Karpas-422 (cell line): ENCODE data around the gene C11orf54. TPM values are rescaled to one million over a fixed set of nuclear protein-coding genes. Genes with fewer than 3 reads are reported as not detected.

Source experiments
- DNase-seq: peaks from one replicate; pipeline ENCODE4 v3.0.0-alpha.2; 2015
- H2AFZ ChIP-seq: fragments of 200-600 bp; sonication (generic); 2 replicates; pipeline ENCODE4 v1.6.1; 2014; ENCODE audit warnings: antibody characterized with exemption, low read length, mixed read lengths
- H3K27ac ChIP-seq: fragments of 200-600 bp; sonication (generic); 2 replicates; pipeline ENCODE4 v1.5.1; 2014; ENCODE audit warnings: mild to moderate bottlenecking, low read length, moderate library complexity
- H3K27me3 ChIP-seq: fragments of 200-600 bp; sonication (generic); 2 replicates; pipeline ENCODE4 v1.6.1; 2014; ENCODE audit warnings: low read length, mixed read lengths
- H3K36me3 ChIP-seq: fragments of 200-600 bp; sonication (generic); 2 replicates; pipeline ENCODE4 v1.6.1; 2014; ENCODE audit warnings: low read length, mixed read lengths; ENCODE audit not compliant: insufficient read depth
- H3K4me1 ChIP-seq: fragments of 200-600 bp; sonication (generic); 2 replicates; pipeline ENCODE4 v1.6.1; 2014; ENCODE audit warnings: mild to moderate bottlenecking, low read length, mixed read lengths
- H3K4me2 ChIP-seq: fragments of 200-600 bp; sonication (generic); 2 replicates; pipeline ENCODE4 v1.6.1; 2014; ENCODE audit warnings: low read length, low read depth, mild to moderate bottlenecking; ENCODE audit not compliant: poor library complexity, severe bottlenecking
- H3K4me3 ChIP-seq: fragments of 200-600 bp; sonication (generic); 2 replicates; pipeline ENCODE4 v1.5.1; 2014; ENCODE audit warnings: mild to moderate bottlenecking, antibody characterized with exemption, low read length, mixed read lengths
- H3K79me2 ChIP-seq: fragments of 200-600 bp; sonication (generic); 2 replicates; pipeline ENCODE4 v1.6.1; 2014; ENCODE audit warnings: mild to moderate bottlenecking, low read length, mixed read lengths
- H3K9ac ChIP-seq: fragments of 200-600 bp; sonication (generic); 2 replicates; pipeline ENCODE4 v1.6.0; 2014; ENCODE audit warnings: low read length
- H3K9me2 ChIP-seq: fragments of 200-600 bp; sonication (generic), shearing (Covaris generic); replicated peaks from 2 replicates; pipeline ENCODE4 v1.6.0; 2014; ENCODE audit warnings: mild to moderate bottlenecking, low read length, moderate library complexity; ENCODE audit not compliant: insufficient read depth
- H3K9me3 ChIP-seq: fragments of 300-700, 200-600 bp; sonication (generic); 2 replicates; pipeline ENCODE4 v1.6.1; 2014; ENCODE audit warnings: low read length, mixed read lengths
- H4K20me1 ChIP-seq: fragments of 200-600 bp; sonication (generic); 2 replicates; pipeline ENCODE4 v1.6.1; 2014; ENCODE audit warnings: mild to moderate bottlenecking, antibody characterized with exemption, low read length, low read depth; ENCODE audit not compliant: insufficient read depth
- small RNA-seq: library from RNA; depleted of rRNA; stranded (forward); fragments of <200 nt; gene quantifications from one replicate; pipeline ENCODE3, GENCODE V24; 2014
- total RNA-seq: library from RNA; depleted of rRNA; stranded (reverse); fragments of >200 nt; shearing (Covaris generic); gene quantifications from 2 replicates; pipeline ENCODE4 v1.2.3, GENCODE V29; 2014; ENCODE audit warnings: low replicate concordance; rRNA removed

The C11orf54 gene
- total RNA-seq, 1 experiment from 2014 or later = 81.4 TPM

DNA sequence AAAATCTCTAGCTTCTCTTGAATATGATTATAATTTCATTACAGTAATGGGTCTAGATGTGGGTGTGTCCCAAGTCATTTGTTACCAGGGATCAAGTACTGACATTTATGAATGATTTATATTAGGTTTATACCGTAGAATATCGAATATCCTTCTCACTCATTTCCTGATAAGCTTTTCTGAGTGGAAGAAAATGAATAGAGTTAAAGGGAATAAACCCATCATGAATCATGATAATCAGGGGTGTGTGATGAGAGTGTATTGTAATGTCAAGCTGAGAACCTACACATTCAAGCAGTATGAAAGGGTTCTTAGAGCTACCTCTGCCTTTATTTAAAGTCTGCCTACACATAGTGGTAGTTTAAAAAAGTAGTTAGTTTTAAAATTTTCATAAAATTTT lies 59.9 kb downstream of the C11orf54 start:
- Histone ChIP-seq H3K4me2 (no peak overlapping the region), H3K4me1 (no peaks in the 10 kb centered on the region), H4K20me1 (peaks cover 23% of the 10 kb centered on the region), H3K9me2 (no peaks in the 10 kb centered on the region), H3K79me2 (peaks cover 90% of the 10 kb centered on the region), H3K27me3 (no peaks in the 10 kb centered on the region), H3K36me3 (peaks cover 84% of the 10 kb centered on the region), H2AFZ (no peak overlapping the region), H3K27ac (no peak overlapping the region), H3K4me3 (no peak overlapping the region), H3K9ac (no peak overlapping the region), H3K9me3 (no peaks in the 10 kb centered on the region)
- DNase-seq = no peak

DNA sequence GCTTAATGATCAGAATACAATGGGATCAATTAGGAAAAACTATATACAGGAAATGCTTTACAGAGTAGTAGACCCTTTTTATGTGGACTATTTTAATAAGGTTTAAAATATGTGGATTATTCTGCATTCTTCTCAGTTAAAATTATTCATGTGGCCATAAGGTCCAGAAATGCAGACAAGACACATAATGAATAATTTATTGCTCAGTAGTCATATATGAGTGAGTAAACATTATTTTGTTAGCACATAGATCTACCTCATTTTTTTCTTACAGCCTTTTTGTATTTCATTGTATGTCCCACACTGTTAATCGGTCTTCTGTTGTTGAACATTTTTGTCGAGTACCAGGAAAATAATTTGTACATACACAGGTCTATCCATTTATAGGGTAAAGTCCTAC lies 63.4 kb downstream of the C11orf54 start:
- H3K36me3 ChIP-seq = peaks cover 80% of the 10 kb centered on the region
- H3K9ac ChIP-seq = no peak overlapping the region
- H3K9me3 ChIP-seq = no peaks in the 10 kb centered on the region
- H3K4me3 ChIP-seq = no peak overlapping the region
- peaks cover 39% of the 10 kb centered on the region for H4K20me1 ChIP-seq
- no peaks in the 10 kb centered on the region for H3K9me2 ChIP-seq
- H3K79me2 ChIP-seq = peaks cover 60% of the 10 kb centered on the region
- H3K27ac ChIP-seq = no peak overlapping the region
- no peak overlapping the region for H3K4me2 ChIP-seq
- H3K27me3 ChIP-seq = no peaks in the 10 kb centered on the region
- H3K4me1 ChIP-seq = no peaks in the 10 kb centered on the region
- no peak overlapping the region for H2AFZ ChIP-seq
- no peak for DNase-seq

DNA sequence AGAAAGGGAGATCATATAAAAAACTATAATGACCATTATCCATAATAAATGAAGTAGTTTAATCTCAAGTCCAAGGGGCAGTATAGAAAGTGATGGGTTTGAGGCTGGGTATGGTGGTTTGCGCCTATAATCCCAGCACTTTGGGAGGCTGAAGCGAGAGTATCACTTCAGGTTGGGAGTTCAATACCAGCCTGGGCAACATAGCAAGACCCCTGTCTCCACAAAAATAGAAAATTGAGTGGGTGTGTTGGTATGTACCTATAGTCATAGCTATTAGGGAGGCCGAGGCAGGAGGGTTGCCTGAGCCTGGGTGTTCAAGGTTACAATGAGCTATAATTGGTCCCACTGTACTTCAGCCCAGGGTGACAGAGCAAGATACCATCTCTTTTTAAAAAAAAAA lies 66.5 kb downstream of the C11orf54 start:
- Histone ChIP-seq H3K4me2 (no peak overlapping the region), H3K79me2 (peaks cover 36% of the 10 kb centered on the region), H3K4me3 (no peak overlapping the region), H3K9me3 (no peaks in the 10 kb centered on the region), H2AFZ (no peak overlapping the region), H4K20me1 (peaks cover 31% of the 10 kb centered on the region), H3K27ac (no peak overlapping the region), H3K36me3 (peaks cover 80% of the 10 kb centered on the region), H3K9me2 (no peaks in the 10 kb centered on the region), H3K4me1 (no peaks in the 10 kb centered on the region), H3K27me3 (no peaks in the 10 kb centered on the region), H3K9ac (no peak overlapping the region)
- no peak for DNase-seq

DNA sequence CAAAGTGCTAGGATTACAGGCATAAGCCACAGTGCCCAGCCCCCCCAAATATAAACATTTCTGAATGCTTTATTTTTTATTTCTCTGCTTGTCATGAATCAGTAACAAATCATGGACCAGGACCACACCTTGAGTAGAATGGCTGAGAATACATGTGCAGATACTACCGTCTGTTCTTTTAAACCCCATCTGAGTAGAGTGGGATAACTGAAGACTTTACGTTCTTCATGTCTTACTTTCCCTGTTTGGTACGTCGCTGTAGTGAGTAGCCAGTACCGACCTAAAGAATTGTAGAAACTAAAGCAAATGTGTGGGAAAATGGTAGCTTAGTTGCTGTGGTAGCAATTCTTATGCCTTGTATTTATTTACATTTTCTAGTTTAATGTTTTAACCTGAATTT lies 72.5 kb downstream of the C11orf54 start:
- DNase-seq = no peak
- Histone ChIP-seq H3K79me2 (0 out of 2 replicates have a peak, but pooled peaks cover 3% of the 10 kb centered on the region), H2AFZ (no peak overlapping the region), H3K9ac (no peak overlapping the region), H3K36me3 (peaks cover 61% of the 10 kb centered on the region), H3K9me2 (no peaks in the 10 kb centered on the region), H3K9me3 (no peaks in the 10 kb centered on the region), H3K4me2 (no peak overlapping the region), H3K4me1 (no peaks in the 10 kb centered on the region), H3K27ac (no peak overlapping the region), H4K20me1 (peaks cover 11% of the 10 kb centered on the region), H3K27me3 (no peaks in the 10 kb centered on the region), H3K4me3 (no peak overlapping the region)

Small RNA genes within 50 kb of the gene (small RNA-seq; reads per million reads assigned to genes)
- gene RF00019 (not detected), gene RF00493 (23.6 reads per million, percentile 97 among the genes with 10 or more reads in this experiment), gene SCARNA9 (22.0 reads per million, percentile 97 among the genes with 10 or more reads in this experiment), gene SNORA1 (not detected), gene SNORA18 (not detected), gene SNORA25 (not detected), gene SNORA32 (not detected), gene SNORA40 (not detected), gene SNORA8 (not detected), gene SNORD5 (not detected), gene SNORD6 (4,635 reads per million, percentile 100 among the genes with 10 or more reads in this experiment)

Other genes starting within 250 kb of the C11orf54 start
- not detected in 2 replicates for gene SMCO4, start 198.3 kb upstream of the C11orf54 start, total RNA-seq
- gene CEP295, start 80.0 kb upstream of the C11orf54 start, total RNA-seq = 43.3 and 96.8 TPM in 2 replicates
- 289 and 429 TPM in 2 replicates for gene TAF1D, start 177 bp upstream of the C11orf54 start, total RNA-seq
- 62.0 and 77.4 TPM in 2 replicates for gene MED17, start 42.6 kb downstream of the C11orf54 start, total RNA-seq
- gene VSTM5, start 108.9 kb downstream of the C11orf54 start, total RNA-seq = not detected in 2 replicates